NCI-H226 (cell line): ENCODE data around the gene TRHDE.
"Not testable (repeated sequence)": the region's sequence is repeated elsewhere in the genome, so short reads cannot be mapped to it uniquely, and the experiment has no call there.

Experiments
- DNase-seq: peaks from one replicate; pipeline ENCODE4 v3.0.0-alpha.2; 2015

TRHDE gene

GRCh38 chr12:72658615-72659014 lies 386.4 kb downstream of the TRHDE start:
- DNase-seq: no peak

DNA sequence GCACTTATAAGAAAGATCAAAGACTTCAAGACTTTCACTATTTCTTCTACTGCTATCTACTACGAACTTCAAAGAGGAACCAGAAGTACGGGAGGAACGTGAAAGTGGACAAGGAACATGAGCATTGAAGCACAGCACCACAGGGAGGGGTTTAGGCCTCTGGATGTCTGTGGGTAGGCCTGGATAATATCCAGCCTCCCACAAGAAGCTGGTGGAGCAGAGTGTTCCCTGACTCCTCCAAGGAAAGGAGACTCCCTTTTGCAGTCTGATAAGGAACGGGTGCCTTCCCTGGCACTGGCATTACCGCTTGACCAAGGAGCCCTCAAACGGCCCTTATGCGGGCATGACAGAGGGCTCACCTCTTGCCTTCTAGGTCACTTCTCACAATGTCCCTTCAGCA lies 388.0 kb downstream of the TRHDE start:
- DNase-seq: not testable (repeated sequence)

- DNase-seq: no peak
These were observed 401.7 kb downstream of the TRHDE start for GRCh38 chr12:72673853-72674252.

GRCh38 chr12:72676556-72676955 lies 404.4 kb downstream of the TRHDE start:
- DNase-seq: no peak

- DNase-seq: no peak
These were observed 405.0 kb downstream of the TRHDE start for GRCh38 chr12:72677139-72677538.

GRCh38 chr12:72677846-72678245 lies 405.7 kb downstream of the TRHDE start:
- DNase-seq: no peak

DNA sequence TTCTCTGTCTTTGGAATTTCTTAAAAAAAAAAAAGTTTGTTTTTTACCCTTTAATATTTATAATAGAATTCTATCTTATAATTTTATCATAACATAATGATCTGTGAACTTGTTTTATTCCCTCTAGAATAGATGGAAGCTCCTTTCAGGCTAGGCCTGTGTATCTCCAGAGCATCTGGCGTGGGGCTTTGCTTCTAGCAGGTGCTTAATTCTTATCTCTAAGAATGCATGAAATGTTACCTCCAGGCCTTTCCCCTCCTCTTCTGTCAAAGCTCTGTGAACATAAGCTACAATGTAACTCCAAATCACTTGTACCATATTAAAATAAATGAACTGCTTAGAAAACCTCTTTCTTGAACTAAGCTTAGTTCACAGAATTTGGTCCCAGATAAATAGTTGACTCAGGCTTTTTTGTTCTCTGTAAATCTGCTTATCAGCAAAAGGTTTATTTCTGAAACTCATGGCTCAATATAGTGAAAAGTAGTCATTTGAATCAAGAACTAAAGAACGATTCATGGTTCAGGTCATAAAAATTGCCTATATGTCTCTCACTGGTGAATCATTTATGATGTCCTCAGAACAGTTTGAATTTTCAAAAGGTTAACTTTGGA lies 407.1 kb downstream of the TRHDE start:
- DNase-seq: no peak

GRCh38 chr12:72681028-72681427 lies 408.9 kb downstream of the TRHDE start:
- DNase-seq: no peak

DNA sequence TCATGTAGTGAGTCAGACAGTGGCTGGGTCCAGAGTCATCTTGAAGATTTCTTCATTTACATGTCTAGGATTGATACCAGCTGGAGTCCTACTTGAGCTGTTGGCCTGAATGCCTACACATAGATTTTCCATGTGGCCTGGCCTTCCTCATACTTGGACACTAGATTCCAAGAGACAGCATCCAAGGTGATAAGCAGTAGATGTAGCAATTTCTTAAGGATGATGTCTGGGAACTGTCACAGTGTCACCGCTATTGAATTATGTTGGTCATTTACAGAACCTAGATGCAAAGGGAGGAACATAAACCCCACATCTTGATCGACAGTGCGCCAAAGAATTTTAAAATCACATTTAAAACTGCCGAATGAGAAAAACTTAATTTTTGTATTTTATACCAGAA lies 412.3 kb downstream of the TRHDE start:
- DNase-seq: no peak

- DNase-seq: no peak
These were observed 420.2 kb downstream of the TRHDE start for GRCh38 chr12:72692338-72692737.

- DNase-seq: no peak
These were observed 422.0 kb downstream of the TRHDE start for GRCh38 chr12:72694193-72694592.

DNA sequence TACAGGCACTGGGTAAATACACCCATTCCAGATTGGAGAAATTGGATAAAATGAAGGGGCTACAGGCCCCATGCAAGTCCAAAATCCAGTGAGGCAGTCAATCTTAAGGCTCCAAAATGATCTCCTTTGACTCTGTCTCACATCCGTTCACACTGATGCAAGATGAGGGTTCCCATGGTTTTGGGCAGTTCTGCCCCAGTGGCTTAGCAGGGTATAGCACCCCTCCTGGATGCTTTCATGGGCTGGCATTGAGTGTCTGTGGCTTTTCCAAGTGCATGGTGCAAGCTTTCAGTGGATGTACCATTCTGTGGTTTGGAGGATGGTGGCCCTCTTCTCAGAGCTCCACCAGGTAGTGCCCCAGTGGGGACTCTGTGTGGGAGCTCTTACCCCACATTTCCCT lies 427.2 kb downstream of the TRHDE start:
- DNase-seq: no peak

DNA sequence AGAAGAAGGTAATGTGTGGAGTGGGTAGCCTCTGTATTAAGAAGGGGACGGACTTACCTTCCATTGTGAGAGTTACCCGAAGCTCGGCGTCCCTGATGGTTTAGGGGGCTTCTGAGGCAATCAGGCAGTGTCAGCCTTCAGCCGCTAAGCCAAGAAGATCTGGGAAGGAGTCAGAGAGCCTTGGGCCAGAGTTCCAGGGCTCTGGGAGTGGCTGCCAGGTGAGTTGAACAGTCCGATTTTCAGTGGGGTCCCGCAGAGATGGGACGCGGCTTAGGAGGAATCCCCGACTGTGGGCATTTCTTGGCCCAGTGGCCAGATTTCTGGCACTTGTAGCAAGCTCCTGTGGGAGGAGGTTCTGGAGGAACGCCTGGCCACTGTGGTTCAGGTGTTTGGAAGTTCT lies 439.9 kb downstream of the TRHDE start:
- DNase-seq: not testable (repeated sequence)

DNA sequence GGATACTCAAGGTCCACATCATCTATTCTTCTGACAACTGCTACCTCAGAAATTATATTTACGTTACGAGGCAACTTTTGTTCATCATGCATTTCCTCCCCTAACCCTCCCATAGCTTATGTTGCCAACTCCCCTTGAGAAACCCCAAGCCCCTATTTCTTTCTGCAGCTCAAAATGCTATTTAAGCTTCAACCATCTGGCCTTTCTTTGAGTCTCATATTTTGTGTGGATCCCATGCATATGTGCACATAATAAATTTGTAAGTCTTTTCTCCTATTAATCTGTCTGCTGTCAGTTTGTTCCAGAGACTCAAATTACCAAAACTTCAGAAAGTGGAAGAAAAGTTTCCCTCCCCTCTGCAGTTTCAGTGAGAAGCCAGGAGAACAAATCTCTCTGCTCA lies 444.1 kb downstream of the TRHDE start:
- DNase-seq: no peak

DNA sequence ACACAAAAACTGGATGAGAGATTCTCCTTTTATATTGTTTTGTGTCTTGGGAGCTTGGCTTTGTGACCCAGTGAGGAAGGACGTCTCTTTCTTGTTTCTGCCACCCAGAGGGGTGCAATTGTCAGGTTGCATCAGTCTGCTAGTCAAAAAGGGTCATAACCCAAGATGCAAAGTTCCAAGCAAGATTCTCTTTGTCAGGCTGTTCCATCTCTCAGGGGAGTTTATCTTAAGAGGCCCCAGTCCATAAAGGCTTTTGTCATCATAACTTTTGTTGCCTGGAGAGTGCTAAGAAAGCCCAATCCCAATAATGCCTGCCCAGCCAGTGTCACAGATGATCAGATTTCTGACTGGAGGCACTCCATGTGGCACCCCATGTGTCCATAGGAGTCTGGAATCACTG lies 444.9 kb downstream of the TRHDE start:
- no peak for DNase-seq
